ENCODE results near the gene IL20. TPM values are rescaled to one million over a fixed set of nuclear protein-coding genes. Genes with fewer than 3 reads are reported as not detected.

IL20 gene
- total RNA-seq, 4 donors from 2014 or later = not detected

DNA sequence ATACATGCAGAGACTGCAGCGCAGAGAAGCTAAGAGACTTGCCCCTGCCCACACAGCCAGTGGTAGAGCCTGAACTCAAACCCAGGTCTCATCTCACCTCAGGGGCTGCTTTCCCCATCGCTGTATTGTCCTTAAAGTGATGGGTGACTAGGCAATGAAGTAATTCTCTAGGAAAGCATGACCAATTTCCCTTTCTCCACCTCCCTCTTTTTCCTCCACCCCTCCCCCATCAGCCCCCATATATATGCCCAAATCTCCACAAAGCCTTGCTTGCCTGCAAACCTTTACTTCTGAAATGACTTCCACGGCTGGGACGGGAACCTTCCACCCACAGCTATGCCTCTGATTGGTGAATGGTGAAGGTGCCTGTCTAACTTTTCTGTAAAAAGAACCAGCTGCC, 31.8 kb downstream of the IL20 start, which contains the start of gene IL24:
Gene IL24 (plus strand): TSS at position 269 of the 400 bp plus-strand sequence. CDS start 390 bp downstream, outside the sequence.
- Histone ChIP-seq H3K4me1 (no peaks in the 10 kb centered on the region), H3K27me3 (no peaks in the 10 kb centered on the region), H3K4me3 (no peak within 1 kb of the TSS), H3K27ac (no peak within 1 kb of the TSS), H3K9me3 (no peaks in the 10 kb centered on the region), H3K36me3 (no peaks in the 10 kb centered on the region)
- TF ChIP-seq, protein P1, sequence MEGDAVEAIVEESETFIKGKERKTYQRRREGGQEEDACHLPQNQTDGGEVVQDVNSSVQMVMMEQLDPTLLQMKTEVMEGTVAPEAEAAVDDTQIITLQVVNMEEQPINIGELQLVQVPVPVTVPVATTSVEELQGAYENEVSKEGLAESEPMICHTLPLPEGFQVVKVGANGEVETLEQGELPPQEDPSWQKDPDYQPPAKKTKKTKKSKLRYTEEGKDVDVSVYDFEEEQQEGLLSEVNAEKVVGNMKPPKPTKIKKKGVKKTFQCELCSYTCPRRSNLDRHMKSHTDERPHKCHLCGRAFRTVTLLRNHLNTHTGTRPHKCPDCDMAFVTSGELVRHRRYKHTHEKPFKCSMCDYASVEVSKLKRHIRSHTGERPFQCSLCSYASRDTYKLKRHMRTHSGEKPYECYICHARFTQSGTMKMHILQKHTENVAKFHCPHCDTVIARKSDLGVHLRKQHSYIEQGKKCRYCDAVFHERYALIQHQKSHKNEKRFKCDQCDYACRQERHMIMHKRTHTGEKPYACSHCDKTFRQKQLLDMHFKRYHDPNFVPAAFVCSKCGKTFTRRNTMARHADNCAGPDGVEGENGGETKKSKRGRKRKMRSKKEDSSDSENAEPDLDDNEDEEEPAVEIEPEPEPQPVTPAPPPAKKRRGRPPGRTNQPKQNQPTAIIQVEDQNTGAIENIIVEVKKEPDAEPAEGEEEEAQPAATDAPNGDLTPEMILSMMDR (IDR thresholded peaks at IDR 0.05) = no peak
- TF ChIP-seq POLR2A (IDR thresholded peaks at IDR 0.05) = no peak
- DNase-seq = no peak

DNA sequence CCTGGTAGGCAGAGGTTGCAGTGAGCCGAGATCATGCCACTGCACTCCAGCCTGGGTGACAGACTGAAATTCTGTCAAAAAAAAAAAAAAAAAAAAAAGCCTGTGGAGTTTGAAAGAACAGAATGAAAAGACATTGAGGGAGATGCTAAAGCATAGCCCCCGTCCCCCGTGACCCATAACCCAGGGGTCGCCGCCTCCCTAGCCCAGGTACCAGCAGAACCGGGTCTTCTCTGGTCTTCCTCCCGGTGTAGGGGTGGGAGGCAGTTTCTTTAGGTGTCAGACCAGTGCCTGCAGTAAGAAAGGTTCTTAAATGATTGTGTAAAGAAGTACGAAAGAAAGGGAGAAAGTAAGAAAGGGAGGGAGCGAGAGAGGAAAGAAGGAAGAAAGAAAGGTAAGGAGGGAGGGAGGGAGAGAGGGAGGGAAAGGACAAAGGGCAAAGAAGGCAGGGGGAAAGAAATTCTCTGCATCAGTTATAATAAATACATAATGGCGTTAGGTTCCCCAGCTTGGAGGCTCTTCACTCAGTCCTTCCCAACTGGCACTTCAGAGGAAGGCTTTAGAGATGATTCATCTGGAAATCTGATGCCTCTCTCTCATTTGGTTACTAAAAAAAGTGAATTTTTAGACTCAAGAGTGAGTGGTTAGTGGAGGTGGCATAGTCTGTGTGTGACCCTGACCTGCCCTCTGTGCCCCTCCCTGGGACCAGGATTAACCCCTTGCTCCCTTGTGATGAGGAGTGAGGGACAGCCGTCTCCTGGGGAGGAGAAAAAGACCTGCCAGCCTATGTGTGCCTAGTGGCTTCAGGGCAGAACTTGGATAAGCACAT, 32.9 kb downstream of the IL20 start:
- Histone ChIP-seq H3K9me3 (no peaks in the 10 kb centered on the region), H3K4me3 (no peak overlapping the region), H3K27me3 (no peaks in the 10 kb centered on the region), H3K36me3 (no peaks in the 10 kb centered on the region), H3K4me1 (no peaks in the 10 kb centered on the region), H3K27ac (no peak overlapping the region)
- no peak for DNase-seq
- TF ChIP-seq, protein P1 (IDR thresholded peaks at IDR 0.05) = no peak
- no peak for TF ChIP-seq POLR2A (IDR thresholded peaks at IDR 0.05)

DNA sequence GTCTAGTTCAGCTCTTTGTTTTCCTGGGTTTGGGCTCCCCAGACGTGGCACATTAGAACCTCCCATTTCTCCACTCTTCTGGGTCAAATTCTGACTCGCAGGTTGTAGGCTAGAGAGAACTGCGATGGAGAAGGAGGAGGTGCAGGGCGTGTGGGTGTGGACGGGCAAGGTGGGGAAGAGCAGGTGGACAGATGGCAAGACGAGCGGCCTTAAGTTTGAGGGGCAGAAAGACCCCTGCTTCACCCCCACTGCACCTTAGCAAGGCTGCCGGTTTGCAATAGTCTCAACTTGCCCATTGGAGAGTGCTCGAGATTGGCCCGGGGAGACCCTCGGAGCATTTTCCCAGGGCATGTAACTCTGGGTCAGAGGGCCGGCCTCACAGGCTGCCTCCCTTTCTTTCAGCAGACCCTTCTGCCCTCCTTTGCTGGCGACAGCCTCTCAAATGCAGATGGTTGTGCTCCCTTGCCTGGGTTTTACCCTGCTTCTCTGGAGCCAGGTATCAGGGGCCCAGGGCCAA, 33.5 kb downstream of the IL20 start:
- H3K27me3 ChIP-seq = no peaks in the 10 kb centered on the region
- DNase-seq = no peak
- H3K4me3 ChIP-seq = no peak overlapping the region
- no peaks in the 10 kb centered on the region for H3K9me3 ChIP-seq
- H3K36me3 ChIP-seq = no peaks in the 10 kb centered on the region
- no peak for TF ChIP-seq POLR2A (IDR thresholded peaks at IDR 0.05)
- TF ChIP-seq, protein P1 (IDR thresholded peaks at IDR 0.05) = no peak
- no peaks in the 10 kb centered on the region for H3K4me1 ChIP-seq
- no peak overlapping the region for H3K27ac ChIP-seq

DNA sequence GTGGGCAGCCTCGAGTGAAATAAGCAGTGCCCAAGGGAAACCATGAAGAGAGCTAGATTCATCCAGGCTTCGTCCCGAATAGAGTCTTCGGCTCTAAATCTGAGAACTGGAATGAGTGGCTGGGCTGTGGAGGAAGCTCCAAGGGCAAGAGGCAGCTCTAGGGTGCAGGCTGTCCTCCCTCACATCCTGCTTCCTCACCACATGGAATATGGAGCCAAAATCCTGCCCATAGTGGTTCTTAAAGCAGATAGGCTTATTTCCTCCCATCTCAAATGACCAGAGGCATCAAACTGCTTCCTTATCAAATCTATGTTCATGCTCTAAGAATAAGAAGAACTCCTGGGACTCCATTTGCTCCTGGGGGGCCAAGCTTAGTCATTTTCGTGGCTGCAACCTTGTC, 34.3 kb downstream of the IL20 start:
- H3K4me1 ChIP-seq = no peaks in the 10 kb centered on the region
- H3K4me3 ChIP-seq = no peak overlapping the region
- no peaks in the 10 kb centered on the region for H3K9me3 ChIP-seq
- H3K36me3 ChIP-seq = no peaks in the 10 kb centered on the region
- no peaks in the 10 kb centered on the region for H3K27me3 ChIP-seq
- no peak for DNase-seq
- H3K27ac ChIP-seq = no peak overlapping the region
- TF ChIP-seq POLR2A (IDR thresholded peaks at IDR 0.05) = no peak
- TF ChIP-seq, protein P1 (IDR thresholded peaks at IDR 0.05) = no peak

DNA sequence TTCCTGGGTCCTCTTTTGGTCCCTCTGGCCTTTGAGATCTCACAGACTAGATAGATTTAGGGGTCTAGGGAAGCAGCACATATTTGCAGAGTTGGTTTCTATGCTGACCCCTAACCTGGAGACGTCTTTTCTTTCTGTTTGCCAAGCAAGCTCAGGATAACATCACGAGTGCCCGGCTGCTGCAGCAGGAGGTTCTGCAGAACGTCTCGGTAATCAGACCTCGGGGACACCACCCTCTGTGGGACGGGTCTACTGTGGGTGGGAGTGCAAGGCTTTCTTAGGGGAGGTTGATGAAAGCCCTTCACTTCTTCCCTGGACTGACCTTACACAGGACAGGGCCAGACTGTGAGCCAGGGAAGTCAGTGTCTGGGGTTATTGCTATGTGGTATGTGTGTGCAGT, 34.7 kb downstream of the IL20 start:
- TF ChIP-seq POLR2A (IDR thresholded peaks at IDR 0.05) = no peak
- TF ChIP-seq, protein P1 (IDR thresholded peaks at IDR 0.05) = no peak
- H3K27me3 ChIP-seq = no peaks in the 10 kb centered on the region
- H3K27ac ChIP-seq = no peak overlapping the region
- H3K4me1 ChIP-seq = peaks cover 0 to 2% (median 0%) of the 10 kb centered on the region in 4 donors
- DNase-seq = no peak
- no peaks in the 10 kb centered on the region for H3K36me3 ChIP-seq
- H3K4me3 ChIP-seq = no peak overlapping the region
- no peaks in the 10 kb centered on the region for H3K9me3 ChIP-seq
